GM12874 (cell line): ENCODE measurements around the gene IGSF9.

Source experiments
- CTCF ChIP-seq: IDR thresholded peaks from 2 replicates; pipeline ENCODE4 v1.5.1; 2011; ENCODE audit warnings: low read depth, mild to moderate bottlenecking, control low read depth, low read length, moderate library complexity; ENCODE audit not compliant: insufficient read depth

The IGSF9 gene

GRCh38 chr1:159889202-159889601 is 56.2 kb downstream of the IGSF9 start:
- no peak for TF ChIP-seq CTCF

GRCh38 chr1:159884296-159884695 is 61.1 kb downstream of the IGSF9 start:
- TF ChIP-seq CTCF = no peak

DNA sequence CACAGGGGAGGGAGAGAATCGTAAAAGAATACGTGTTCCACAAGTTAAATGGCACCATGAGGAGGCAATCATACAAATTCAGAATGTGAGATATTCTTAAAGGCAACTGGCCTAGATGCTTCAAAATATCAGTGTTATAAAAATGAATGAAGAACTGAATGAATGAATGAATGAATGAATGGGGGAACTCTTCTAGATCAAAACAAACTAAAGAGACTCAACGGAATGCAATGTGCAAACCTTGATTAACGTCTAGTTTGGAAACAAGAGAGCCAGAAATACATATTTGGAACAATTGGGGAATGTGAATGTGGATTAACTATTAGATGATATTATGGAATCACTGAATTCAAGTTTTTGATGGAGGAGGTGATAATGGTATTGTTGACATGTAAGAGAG is 62.3 kb downstream of the IGSF9 start:
- TF ChIP-seq CTCF = no peak

GRCh38 chr1:159882527-159882862 is 62.9 kb downstream of the IGSF9 start:
- no peak for TF ChIP-seq CTCF

GRCh38 chr1:159881622-159882526 is 63.5 kb downstream of the IGSF9 start:
- no peak for TF ChIP-seq CTCF

GRCh38 chr1:159880430-159880829 is 65.0 kb downstream of the IGSF9 start:
- TF ChIP-seq CTCF = no peak

GRCh38 chr1:159879977-159880376 is 65.4 kb downstream of the IGSF9 start:
- TF ChIP-seq CTCF = no peak
